Measurements from ENCODE around the gene OR5AL1.

GRCh38 chr11:56412396-56412795 lies at the start of gene OR5AL1:
- no peak for TF ChIP-seq FOXP2 (optimal IDR thresholded peaks at IDR 0.05; ENCODE audit: control extremely low read depth, extremely low read length, insufficient read depth)
- no peak for TF ChIP-seq EZH2 (IDR thresholded peaks at IDR 0.05)
